SK-N-SH treated with all-trans-retinoic acid at 6 μM for 48 hours (cell line): ENCODE results near the gene TMA7B.

ENCODE experiments used
- ATAC-seq: fragments of 200-7000 bp; cut with Tn5 transposase; 3 replicates; pipeline ENCODE4 v1.9.1; 2020; ENCODE audit warnings: mild to moderate bottlenecking, moderate library complexity
- ARNTL ChIP-seq: fragments of 450-650 bp; formaldehyde crosslinking; IDR thresholded peaks from 2 replicates; pipeline ENCODE4 v1.5.0; 2020; ENCODE audit warnings: low read depth, mild to moderate bottlenecking, moderate library complexity, borderline replicate concordance
- BACH2 ChIP-seq: fragments of 250-450 bp; sonication (Bioruptor Pico); IDR thresholded peaks from 2 replicates; pipeline ENCODE4 v1.9.0; 2021; ENCODE audit warnings: mild to moderate bottlenecking, borderline replicate concordance
- CREB5 ChIP-seq: fragments of 250-450 bp; sonication (Bioruptor Pico); IDR thresholded peaks from 2 replicates; pipeline ENCODE4 v1.5.1; 2020; ENCODE audit warnings: low read depth, mild to moderate bottlenecking, moderate library complexity
- CSDC2 ChIP-seq: fragments of 250-450 bp; sonication (Bioruptor Pico); IDR thresholded peaks from 2 replicates; pipeline ENCODE4 v1.5.0; 2020; ENCODE audit warnings: mild to moderate bottlenecking, moderate library complexity
- CSRNP3 ChIP-seq: fragments of 250-450 bp; sonication (Bioruptor Pico); IDR thresholded peaks from 2 replicates; pipeline ENCODE4 v1.5.1; 2021; ENCODE audit warnings: mild to moderate bottlenecking, moderate library complexity
- ESRRG ChIP-seq: fragments of 250-450 bp; sonication (Bioruptor Pico); IDR thresholded peaks from 2 replicates; pipeline ENCODE4 v1.6.1; 2021; ENCODE audit warnings: mild to moderate bottlenecking
- GLIS3 ChIP-seq: fragments of 250-450 bp; sonication (Bioruptor Pico); IDR thresholded peaks from 2 replicates; pipeline ENCODE4 v1.5.0; 2020; ENCODE audit warnings: mild to moderate bottlenecking, moderate library complexity
- ISL1 ChIP-seq: fragments of 250-450 bp; sonication (Bioruptor Pico); IDR thresholded peaks from 2 replicates; pipeline ENCODE4 v2.1.2; 2022; ENCODE audit warnings: mild to moderate bottlenecking, moderate library complexity
- PATZ1 ChIP-seq: fragments of 250-450 bp; sonication (Bioruptor Pico); IDR thresholded peaks from 2 replicates; pipeline ENCODE4 v1.8.0; 2020; ENCODE audit warnings: mild to moderate bottlenecking, moderate library complexity, borderline replicate concordance
- RARB ChIP-seq: fragments of 250-450 bp; sonication (Bioruptor Pico); IDR thresholded peaks from 2 replicates; pipeline ENCODE4 v1.8.0; 2021; ENCODE audit warnings: mild to moderate bottlenecking, moderate library complexity
- SNAI2 ChIP-seq: fragments of 250-450 bp; sonication (Bioruptor Pico); IDR thresholded peaks from 2 replicates; pipeline ENCODE4 v1.5.0; 2020; ENCODE audit warnings: mild to moderate bottlenecking, moderate library complexity
- TCF4 ChIP-seq: fragments of 250-450 bp; sonication (Bioruptor Pico); IDR thresholded peaks from 2 replicates; pipeline ENCODE4 v1.8.0; 2021; ENCODE audit warnings: mild to moderate bottlenecking, moderate library complexity, borderline replicate concordance
- TSHZ2 ChIP-seq: fragments of 250-450 bp; sonication (Bioruptor Pico); IDR thresholded peaks from 2 replicates; pipeline ENCODE4 v1.5.0; 2020; ENCODE audit warnings: mild to moderate bottlenecking, moderate library complexity
- ZFP3 ChIP-seq: fragments of 250-450 bp; sonication (Bioruptor Pico); IDR thresholded peaks from 2 replicates; pipeline ENCODE4 v1.5.0; 2020; ENCODE audit warnings: mild to moderate bottlenecking, moderate library complexity
- ZFP30 ChIP-seq: fragments of 450-650 bp; formaldehyde crosslinking; IDR thresholded peaks from 2 replicates; pipeline ENCODE4 v1.5.0; 2022; ENCODE audit warnings: mild to moderate bottlenecking, moderate library complexity
- ZNF565 ChIP-seq: fragments of 450-650 bp; formaldehyde crosslinking; conservative IDR thresholded peaks from 2 replicates; pipeline ENCODE4 v1.5.0; 2020; ENCODE audit warnings: low read depth, mild to moderate bottlenecking, moderate library complexity
- ZNF70 ChIP-seq: fragments of 450-650 bp; formaldehyde crosslinking; IDR thresholded peaks from 2 replicates; pipeline ENCODE4 v1.5.0; 2020; ENCODE audit warnings: mild to moderate bottlenecking, moderate library complexity

TMA7B gene

GRCh38 chr22:39942439-39943230, 17.6 kb upstream of the TMA7B start:
- ATAC-seq, result no peak
- no peak for TF ChIP-seq ARNTL (CRISPR knock-in tag)
- TF ChIP-seq ISL1 (CRISPR knock-in tag), result no peak
- TF ChIP-seq ZNF565 (CRISPR knock-in tag), result no peak
- TF ChIP-seq ZFP30 (CRISPR knock-in tag), result no peak
- no peak for TF ChIP-seq TCF4 (CRISPR knock-in tag)
- TF ChIP-seq RARB (CRISPR knock-in tag), result no peak
- no peak for TF ChIP-seq BACH2
- no peak for TF ChIP-seq TSHZ2 (CRISPR knock-in tag)
- TF ChIP-seq ESRRG (CRISPR knock-in tag), result no peak
- TF ChIP-seq CREB5 (CRISPR knock-in tag), result no peak
- TF ChIP-seq PATZ1, result no peak
- TF ChIP-seq GLIS3 (CRISPR knock-in tag), result no peak
- TF ChIP-seq SNAI2 (CRISPR knock-in tag), result no peak
- no peak for TF ChIP-seq CSRNP3 (CRISPR knock-in tag)

- no peak for ATAC-seq
- TF ChIP-seq ISL1 (CRISPR knock-in tag) (no peak), ARNTL (CRISPR knock-in tag) (no peak), CSDC2 (CRISPR knock-in tag) (no peak), PATZ1 (no peak), ZFP3 (CRISPR knock-in tag) (no peak), CSRNP3 (CRISPR knock-in tag) (no peak), GLIS3 (CRISPR knock-in tag) (no peak), ZNF565 (CRISPR knock-in tag) (no peak), ZNF70 (no peak), TCF4 (CRISPR knock-in tag) (no peak)
Observed at GRCh38 chr22:39943337-39943736, 16.9 kb upstream of the TMA7B start.
